ENCODE data around the gene KREMEN2. TPM values are rescaled to one million over a fixed set of nuclear protein-coding genes. Genes with fewer than 3 reads are reported as not detected.

The KREMEN2 gene
- total and polyA plus RNA-seq, 9 of the 15 experiments (the other 6 are each of a cell fraction or from before 2014, with no cell fraction given): 0.04 to 7.7 (median 1.5) TPM; not detected in 1

DNA sequence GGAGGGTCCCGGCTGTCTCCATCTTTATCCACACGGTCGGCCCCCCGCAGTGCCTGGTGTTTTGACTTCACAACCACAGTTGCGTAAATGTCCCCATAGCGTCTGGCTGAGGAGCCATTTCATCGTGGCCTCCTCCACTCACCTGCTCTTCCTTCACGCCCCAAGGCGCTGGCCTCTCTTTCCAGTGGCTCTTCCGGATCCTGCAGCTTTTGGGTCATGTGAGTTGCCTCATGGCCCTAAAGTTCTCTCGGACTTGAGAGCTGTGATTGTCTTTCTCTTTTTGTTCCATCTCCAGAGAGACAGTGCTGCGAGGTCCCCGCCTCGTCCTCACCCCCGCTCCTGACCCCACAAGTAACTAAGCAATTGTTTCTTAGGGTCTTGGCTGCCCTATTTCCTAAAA lies 29.6 kb upstream of the KREMEN2 start:
- Histone ChIP-seq H4K20me1 (replicated peaks; ENCODE audit: control insufficient read depth, insufficient read depth, low read length) (no peaks in the 10 kb centered on the region), H3K9me3 (replicated peaks; ENCODE audit: control insufficient read depth, insufficient read depth, low read depth, low read length) (no peaks in the 10 kb centered on the region), H3K9ac (ENCODE audit: insufficient read depth in 1 of 2, low read depth in 2 of 2, low read length in 2 of 2) (no peak overlapping the region), H3K4me2 (ENCODE audit: insufficient read depth, low read length) (no peak overlapping the region), H3K27ac (ENCODE audit: extremely low read depth, low read depth, low read length) (no peak overlapping the region), H3K4me3 (no peak overlapping the region), H3K36me3 (ENCODE audit: control insufficient read depth, insufficient read depth, low read length) (peaks cover 58% of the 10 kb centered on the region; the same call in 2 of the 3 replicates), H3K4me1 (replicated peaks in 1 of 2; ENCODE audit: control insufficient read depth in 2 of 2, insufficient read depth in 2 of 2, low read length in 2 of 2) (peaks cover 0 to 9% of the 10 kb centered on the region in 2 experiments; a peak in 2 of 5 replicates), H3K9me1 (ENCODE audit: control insufficient read depth, insufficient read depth, low read length) (no peaks in the 10 kb centered on the region), H3K27me3 (ENCODE audit: control insufficient read depth in 2 of 2, insufficient read depth in 2 of 2, low read length in 2 of 2) (no peaks in the 10 kb centered on the region), H2AFZ (ENCODE audit: low read depth, low read length) (no peak overlapping the region), H3K79me2 (ENCODE audit: control insufficient read depth, insufficient read depth, low read length) (no peaks in the 10 kb centered on the region)
- peak in 1 of 4 experiments; percentile 3 for DNase-seq (ENCODE audit: extremely low read depth in 1 of 4, low spot score in 3 of 4)
- TF ChIP-seq SIN3A (IDR thresholded peaks at IDR 0.05; ENCODE audit: borderline replicate concordance in 2 of 2, control insufficient read depth in 1 of 2, low read depth in 2 of 2, low read length in 2 of 2): no peak
- no peak for TF ChIP-seq ZNF707 (CRISPR knock-in tag; conservative IDR thresholded peaks at IDR 0.05)
- TF ChIP-seq, protein P1, sequence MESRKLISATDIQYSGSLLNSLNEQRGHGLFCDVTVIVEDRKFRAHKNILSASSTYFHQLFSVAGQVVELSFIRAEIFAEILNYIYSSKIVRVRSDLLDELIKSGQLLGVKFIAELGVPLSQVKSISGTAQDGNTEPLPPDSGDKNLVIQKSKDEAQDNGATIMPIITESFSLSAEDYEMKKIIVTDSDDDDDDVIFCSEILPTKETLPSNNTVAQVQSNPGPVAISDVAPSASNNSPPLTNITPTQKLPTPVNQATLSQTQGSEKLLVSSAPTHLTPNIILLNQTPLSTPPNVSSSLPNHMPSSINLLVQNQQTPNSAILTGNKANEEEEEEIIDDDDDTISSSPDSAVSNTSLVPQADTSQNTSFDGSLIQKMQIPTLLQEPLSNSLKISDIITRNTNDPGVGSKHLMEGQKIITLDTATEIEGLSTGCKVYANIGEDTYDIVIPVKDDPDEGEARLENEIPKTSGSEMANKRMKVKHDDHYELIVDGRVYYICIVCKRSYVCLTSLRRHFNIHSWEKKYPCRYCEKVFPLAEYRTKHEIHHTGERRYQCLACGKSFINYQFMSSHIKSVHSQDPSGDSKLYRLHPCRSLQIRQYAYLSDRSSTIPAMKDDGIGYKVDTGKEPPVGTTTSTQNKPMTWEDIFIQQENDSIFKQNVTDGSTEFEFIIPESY (CRISPR knock-in tag; IDR thresholded peaks at IDR 0.05): peak; percentile 39; the same call in 1 of the 2 replicates
- TF ChIP-seq ELF2 (CRISPR knock-in tag; IDR thresholded peaks at IDR 0.05): no peak
- in situ Hi-C loops (cut with MboI) (no loop called here), intact Hi-C loops (cut with micrococcal nuclease) (no loop called here)
- ATAC-seq: no peak
- BruUV-seq (replicated peaks): no TSS peak
- CTCF ChIA-PET (ENCODE audit: low intra/inter-chr PET ratio): no interaction called here
- 89% methylated on average over 14 of the region's 15 CpGs for WGBS (ENCODE audit: insufficient coverage, low coverage, missing lambda C conversion rate)
- FAIRE-seq: no peak
- POLR2A ChIA-PET: no interaction called here

Data from K562 (cell line).